Endodermal cell (in vitro differentiated cells): ENCODE results near the gene RAB5IF. TPM values are rescaled to one million over a fixed set of nuclear protein-coding genes. Genes with fewer than 3 reads are reported as not detected.

Source experiments
- DNase-seq: peaks from one replicate; pipeline ENCODE4 v3.0.0-alpha.2; 2017
- H3K27ac ChIP-seq: 2 replicates; pipeline ENCODE4 v1.5.1; 2013; ENCODE audit warnings: mild to moderate bottlenecking, low read depth, low read length, moderate library complexity
- H3K27me3 ChIP-seq: 2 replicates; pipeline ENCODE4 v1.6.1; 2013; ENCODE audit warnings: mild to moderate bottlenecking, low read length, moderate library complexity; ENCODE audit not compliant: insufficient read depth, control insufficient read depth, poor library complexity, severe bottlenecking
- H3K36me3 ChIP-seq: 2 replicates; pipeline ENCODE4 v1.7.0; 2013; ENCODE audit warnings: mild to moderate bottlenecking, low read length, moderate library complexity; ENCODE audit not compliant: control insufficient read depth, insufficient read depth
- H3K4me1 ChIP-seq: one replicate; pipeline ENCODE4 v1.7.0; 2013; ENCODE audit warnings: low read length; ENCODE audit not compliant: control insufficient read depth, insufficient read depth
- H3K4me3 ChIP-seq: 2 replicates; pipeline ENCODE4 v1.5.1; 2013; ENCODE audit warnings: mild to moderate bottlenecking, low read length, moderate library complexity
- H3K9ac ChIP-seq: 2 replicates; pipeline ENCODE4 v1.6.1; 2013; ENCODE audit warnings: mild to moderate bottlenecking, low read length, moderate library complexity; ENCODE audit not compliant: poor library complexity, severe bottlenecking; ENCODE audit errors: extremely low read depth
- H3K9me3 ChIP-seq: 2 replicates; pipeline ENCODE4 v1.6.1; 2013; ENCODE audit warnings: mild to moderate bottlenecking, low read length, moderate library complexity; ENCODE audit not compliant: control insufficient read depth
- H3K27ac Mint-ChIP-seq: 2 replicates; pipeline ENCODE4 v1.8.0; 2020; ENCODE audit warnings: mixed read lengths
- H3K27me3 Mint-ChIP-seq: 2 replicates; pipeline ENCODE4 v1.8.0; 2021; ENCODE audit warnings: mild to moderate bottlenecking, mixed read lengths; ENCODE audit not compliant: insufficient read depth
- H3K36me3 Mint-ChIP-seq: 2 replicates; pipeline ENCODE4 v1.8.0; 2020; ENCODE audit warnings: low read depth, mixed read lengths
- H3K4me1 Mint-ChIP-seq: 2 replicates; pipeline ENCODE4 v1.8.0; 2020; ENCODE audit warnings: mixed read lengths
- H3K4me3 Mint-ChIP-seq: 2 replicates; pipeline ENCODE4 v1.8.0; 2020; ENCODE audit warnings: mild to moderate bottlenecking, moderate library complexity, mixed read lengths
- H3K9me3 Mint-ChIP-seq: 2 replicates; pipeline ENCODE4 v1.8.0; 2020; ENCODE audit warnings: mild to moderate bottlenecking, mixed read lengths
- WGBS, 2 experiments: methylation state at CpG; one replicate each; pipeline versions ENCODE4 v1.1.5 to v1.1.7; 2013; ENCODE audit warnings: missing lambda C conversion rate in 2 of 2, mixed read lengths in 1 of 2; ENCODE audit not compliant: insufficient coverage in 1 of 2, insufficient read length in 1 of 2; 5-methylcytosine and 5-hydroxymethylcytosine counted together
- total RNA-seq, 2 donors: library from RNA; stranded (reverse); fragmentation: NEBNext Ultra II Directional in 1 of 2; extraction: Animal tissue kit (Norgen Biotek cat#: 25700) in 1 of 2; gene quantifications; 2 replicates in 1 of 2; 3 replicates in 1 of 2; pipeline ENCODE4 v1.2.1, GENCODE V29; 2021
- TF ChIP-seq, protein P1 (sequence below): fragments of 200-600 bp; sonication (generic); conservative IDR thresholded peaks from 2 replicates; pipeline ENCODE4 v1.5.0; 2021; ENCODE audit warnings: antibody characterized with exemption, mild to moderate bottlenecking

The RAB5IF gene
- total RNA-seq, 2 donors from 2014 or later: 98.9 to 99.9 TPM

DNA sequence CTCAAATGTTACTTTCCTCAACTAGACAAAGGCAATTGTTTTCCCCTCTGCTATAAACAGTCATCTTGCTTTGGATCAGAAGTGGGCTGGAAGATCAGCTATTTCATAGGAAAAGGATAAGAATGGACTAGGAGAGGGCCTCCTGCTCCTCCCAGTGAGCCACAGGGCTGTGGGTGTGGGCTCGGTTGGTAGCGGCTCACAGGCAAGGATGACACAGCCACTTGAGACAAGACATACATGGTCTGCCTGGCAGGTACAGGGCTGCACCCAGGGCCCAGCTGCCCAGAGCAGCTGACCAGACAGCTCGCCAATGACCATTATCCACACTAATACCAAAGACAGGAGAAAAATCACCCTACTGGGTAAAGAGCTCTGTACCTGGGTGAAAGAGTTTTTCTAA is 49.4 kb downstream of the RAB5IF start:
- TF ChIP-seq, protein P1, sequence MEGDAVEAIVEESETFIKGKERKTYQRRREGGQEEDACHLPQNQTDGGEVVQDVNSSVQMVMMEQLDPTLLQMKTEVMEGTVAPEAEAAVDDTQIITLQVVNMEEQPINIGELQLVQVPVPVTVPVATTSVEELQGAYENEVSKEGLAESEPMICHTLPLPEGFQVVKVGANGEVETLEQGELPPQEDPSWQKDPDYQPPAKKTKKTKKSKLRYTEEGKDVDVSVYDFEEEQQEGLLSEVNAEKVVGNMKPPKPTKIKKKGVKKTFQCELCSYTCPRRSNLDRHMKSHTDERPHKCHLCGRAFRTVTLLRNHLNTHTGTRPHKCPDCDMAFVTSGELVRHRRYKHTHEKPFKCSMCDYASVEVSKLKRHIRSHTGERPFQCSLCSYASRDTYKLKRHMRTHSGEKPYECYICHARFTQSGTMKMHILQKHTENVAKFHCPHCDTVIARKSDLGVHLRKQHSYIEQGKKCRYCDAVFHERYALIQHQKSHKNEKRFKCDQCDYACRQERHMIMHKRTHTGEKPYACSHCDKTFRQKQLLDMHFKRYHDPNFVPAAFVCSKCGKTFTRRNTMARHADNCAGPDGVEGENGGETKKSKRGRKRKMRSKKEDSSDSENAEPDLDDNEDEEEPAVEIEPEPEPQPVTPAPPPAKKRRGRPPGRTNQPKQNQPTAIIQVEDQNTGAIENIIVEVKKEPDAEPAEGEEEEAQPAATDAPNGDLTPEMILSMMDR: no peak
- no peak overlapping the region for H3K27ac Mint-ChIP-seq

DNA sequence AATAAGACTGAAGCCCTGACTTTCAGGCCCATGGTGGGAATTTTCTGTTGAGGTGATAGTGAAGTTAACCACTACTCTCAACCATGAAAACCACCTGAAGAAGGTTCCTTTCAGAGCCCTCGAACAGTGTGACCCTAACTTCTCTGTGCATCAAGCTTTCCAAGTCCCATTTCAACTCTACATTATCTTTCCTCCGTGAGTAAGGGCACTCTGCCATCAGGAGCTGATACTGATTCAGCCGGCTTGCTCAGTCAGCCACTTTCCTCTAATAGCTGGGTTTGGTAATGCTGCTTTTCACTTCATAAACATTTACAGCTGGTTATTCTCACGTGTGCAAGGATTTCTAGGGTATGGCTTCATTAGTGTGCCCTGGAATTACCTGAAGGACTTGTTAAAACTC is 51.2 kb downstream of the RAB5IF start:
- DNase-seq: no peak
- H3K27me3 ChIP-seq: no peaks in the 10 kb centered on the region
- no peaks in the 10 kb centered on the region for H3K4me1 Mint-ChIP-seq
- H3K36me3 ChIP-seq: peaks cover 13% of the 10 kb centered on the region
- H3K4me1 ChIP-seq: no peaks in the 10 kb centered on the region
- H3K27ac ChIP-seq: no peak overlapping the region
- no peak overlapping the region for H3K4me3 ChIP-seq
- H3K27me3 Mint-ChIP-seq: no peaks in the 10 kb centered on the region
- no peak overlapping the region for H3K27ac Mint-ChIP-seq
- H3K9ac ChIP-seq: no peak overlapping the region
- peaks cover 27% of the 10 kb centered on the region for H3K36me3 Mint-ChIP-seq
- no peak overlapping the region for H3K4me3 Mint-ChIP-seq
- no peaks in the 10 kb centered on the region for H3K9me3 ChIP-seq
- TF ChIP-seq, protein P1: no peak
- no peaks in the 10 kb centered on the region for H3K9me3 Mint-ChIP-seq
- 91 to 93% methylated on average over 4 of the region's 4 CpGs for WGBS, 2 experiments

More for the DNA sequence above, 49.4 kb downstream of the RAB5IF start:
- WGBS, 2 experiments: 89 to 100% methylated on average over 1 to 3 of the region's 3 CpGs
- H3K36me3 Mint-ChIP-seq: peaks cover 24% of the 10 kb centered on the region
- Histone ChIP-seq H3K9ac (no peak overlapping the region), H3K27me3 (no peaks in the 10 kb centered on the region), H3K36me3 (peaks cover 5% of the 10 kb centered on the region), H3K9me3 (no peaks in the 10 kb centered on the region), H3K4me1 (no peaks in the 10 kb centered on the region), H3K27ac (no peak overlapping the region), H3K4me3 (no peak overlapping the region)
- no peak for DNase-seq
- no peaks in the 10 kb centered on the region for H3K4me1 Mint-ChIP-seq
- no peaks in the 10 kb centered on the region for H3K27me3 Mint-ChIP-seq
- no peaks in the 10 kb centered on the region for H3K9me3 Mint-ChIP-seq
- no peak overlapping the region for H3K4me3 Mint-ChIP-seq

DNA sequence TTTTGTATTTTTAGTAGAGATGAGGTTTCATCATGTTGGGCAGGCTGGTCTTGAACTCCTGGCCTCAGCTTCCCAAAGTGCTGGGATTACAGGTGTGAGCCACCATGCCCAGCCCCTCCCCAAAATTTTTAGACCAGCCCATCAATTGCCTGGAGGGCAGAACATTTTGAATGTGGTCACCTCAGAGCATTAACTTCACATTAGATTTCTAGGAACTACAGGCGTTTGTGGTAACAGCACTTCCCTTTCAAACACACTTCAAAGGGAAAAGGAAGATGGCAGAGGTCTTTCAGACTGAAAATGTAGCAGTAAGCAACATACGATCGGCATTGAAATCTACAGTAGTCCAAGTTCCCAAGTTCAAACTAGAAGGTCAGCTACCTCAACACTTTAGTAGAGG is 52.7 kb downstream of the RAB5IF start:
- Histone ChIP-seq H3K4me1 (no peaks in the 10 kb centered on the region), H3K27ac (no peak overlapping the region), H3K36me3 (peaks cover 14% of the 10 kb centered on the region), H3K27me3 (no peaks in the 10 kb centered on the region), H3K4me3 (no peak overlapping the region), H3K9ac (no peak overlapping the region), H3K9me3 (no peaks in the 10 kb centered on the region)
- Mint-ChIP-seq H3K36me3 (peaks cover 24% of the 10 kb centered on the region), H3K4me3 (no peak overlapping the region), H3K4me1 (no peaks in the 10 kb centered on the region), H3K27me3 (no peaks in the 10 kb centered on the region), H3K27ac (no peak overlapping the region), H3K9me3 (no peaks in the 10 kb centered on the region)
- no peak for DNase-seq
- WGBS, 2 experiments: 89 to 94% methylated on average over 1 to 3 of the region's 3 CpGs
- TF ChIP-seq, protein P1: no peak

Other genes starting within 250 kb of the RAB5IF start
- 100 to 1,000 TPM; 264 to 284 TPM for gene MYL9, start 64.3 kb upstream of the RAB5IF start, total RNA-seq
- 10 to 100 TPM; 33.4 to 39.0 TPM for gene TGIF2, start 32.2 kb upstream of the RAB5IF start, total RNA-seq
- gene SLA2, start 40.4 kb downstream of the RAB5IF start, total RNA-seq: under 1 TPM; 0.44 to 0.68 TPM
- 10 to 100 TPM; 24.6 to 26.1 TPM for gene NDRG3, start 140.3 kb downstream of the RAB5IF start, total RNA-seq
- gene DSN1, start 168.0 kb downstream of the RAB5IF start, total RNA-seq: 10 to 100 TPM; 21.4 to 32.4 TPM